SK-N-SH treated with all-trans-retinoic acid at 6 μM for 48 hours (cell line): ENCODE data around the gene FSIP1.

ENCODE experiments used
- ATAC-seq: fragments of 200-7000 bp; cut with Tn5 transposase; 3 replicates; pipeline ENCODE4 v1.9.1; 2020; ENCODE audit warnings: mild to moderate bottlenecking, moderate library complexity
- ARNTL ChIP-seq: fragments of 450-650 bp; formaldehyde crosslinking; IDR thresholded peaks from 2 replicates; pipeline ENCODE4 v1.5.0; 2020; ENCODE audit warnings: low read depth, mild to moderate bottlenecking, moderate library complexity, borderline replicate concordance
- BACH2 ChIP-seq: fragments of 250-450 bp; sonication (Bioruptor Pico); IDR thresholded peaks from 2 replicates; pipeline ENCODE4 v1.9.0; 2021; ENCODE audit warnings: mild to moderate bottlenecking, borderline replicate concordance
- CREB5 ChIP-seq: fragments of 250-450 bp; sonication (Bioruptor Pico); IDR thresholded peaks from 2 replicates; pipeline ENCODE4 v1.5.1; 2020; ENCODE audit warnings: low read depth, mild to moderate bottlenecking, moderate library complexity
- CSDC2 ChIP-seq: fragments of 250-450 bp; sonication (Bioruptor Pico); IDR thresholded peaks from 2 replicates; pipeline ENCODE4 v1.5.0; 2020; ENCODE audit warnings: mild to moderate bottlenecking, moderate library complexity
- CSRNP3 ChIP-seq: fragments of 250-450 bp; sonication (Bioruptor Pico); IDR thresholded peaks from 2 replicates; pipeline ENCODE4 v1.5.1; 2021; ENCODE audit warnings: mild to moderate bottlenecking, moderate library complexity
- ESRRG ChIP-seq: fragments of 250-450 bp; sonication (Bioruptor Pico); IDR thresholded peaks from 2 replicates; pipeline ENCODE4 v1.6.1; 2021; ENCODE audit warnings: mild to moderate bottlenecking
- ISL1 ChIP-seq: fragments of 250-450 bp; sonication (Bioruptor Pico); IDR thresholded peaks from 2 replicates; pipeline ENCODE4 v2.1.2; 2022; ENCODE audit warnings: mild to moderate bottlenecking, moderate library complexity
- OSR1 ChIP-seq: fragments of 250-450 bp; sonication (Bioruptor Pico); IDR thresholded peaks from 2 replicates; pipeline ENCODE4 v1.8.0; 2022; ENCODE audit warnings: moderate library complexity, mild to moderate bottlenecking, inconsistent platforms
- PATZ1 ChIP-seq: fragments of 250-450 bp; sonication (Bioruptor Pico); IDR thresholded peaks from 2 replicates; pipeline ENCODE4 v1.8.0; 2020; ENCODE audit warnings: mild to moderate bottlenecking, moderate library complexity, borderline replicate concordance
- POU6F1 ChIP-seq: fragments of 250-450 bp; sonication (Bioruptor Pico); IDR thresholded peaks from 2 replicates; pipeline ENCODE4 v1.8.0; 2021; ENCODE audit warnings: low read depth, mild to moderate bottlenecking, moderate library complexity, borderline replicate concordance
- RARB ChIP-seq: fragments of 250-450 bp; sonication (Bioruptor Pico); IDR thresholded peaks from 2 replicates; pipeline ENCODE4 v1.8.0; 2021; ENCODE audit warnings: mild to moderate bottlenecking, moderate library complexity
- SNAI2 ChIP-seq: fragments of 250-450 bp; sonication (Bioruptor Pico); IDR thresholded peaks from 2 replicates; pipeline ENCODE4 v1.5.0; 2020; ENCODE audit warnings: mild to moderate bottlenecking, moderate library complexity
- TCF4 ChIP-seq: fragments of 250-450 bp; sonication (Bioruptor Pico); IDR thresholded peaks from 2 replicates; pipeline ENCODE4 v1.8.0; 2021; ENCODE audit warnings: mild to moderate bottlenecking, moderate library complexity, borderline replicate concordance
- TSHZ2 ChIP-seq: fragments of 250-450 bp; sonication (Bioruptor Pico); IDR thresholded peaks from 2 replicates; pipeline ENCODE4 v1.5.0; 2020; ENCODE audit warnings: mild to moderate bottlenecking, moderate library complexity
- ZFP3 ChIP-seq: fragments of 250-450 bp; sonication (Bioruptor Pico); IDR thresholded peaks from 2 replicates; pipeline ENCODE4 v1.5.0; 2020; ENCODE audit warnings: mild to moderate bottlenecking, moderate library complexity
- ZFP30 ChIP-seq: fragments of 450-650 bp; formaldehyde crosslinking; IDR thresholded peaks from 2 replicates; pipeline ENCODE4 v1.5.0; 2022; ENCODE audit warnings: mild to moderate bottlenecking, moderate library complexity
- ZNF8 ChIP-seq: fragments of 450-650 bp; formaldehyde crosslinking; IDR thresholded peaks from 2 replicates; pipeline ENCODE4 v1.5.0; 2020; ENCODE audit warnings: mild to moderate bottlenecking, moderate library complexity

The FSIP1 gene

GRCh38 chr15:39581242-39581792, 201.3 kb downstream of the FSIP1 start:
- no peak; the same call in 2 of the 3 replicates for ATAC-seq
- TF ChIP-seq CSRNP3 (CRISPR knock-in tag) (no peak), BACH2 (no peak), POU6F1 (CRISPR knock-in tag) (no peak), ESRRG (CRISPR knock-in tag) (no peak), OSR1 (CRISPR knock-in tag) (no peak), SNAI2 (CRISPR knock-in tag) (no peak), ZNF8 (CRISPR knock-in tag) (no peak), TSHZ2 (CRISPR knock-in tag) (no peak), ZFP30 (no peak), CREB5 (CRISPR knock-in tag) (no peak), TCF4 (CRISPR knock-in tag) (no peak), ARNTL (CRISPR knock-in tag) (no peak)

- no peak for TF ChIP-seq TCF4 (CRISPR knock-in tag)
- peak; percentile 16; the same call in 1 of the 2 replicates for TF ChIP-seq PATZ1
- TF ChIP-seq RARB, result no peak
- no peak for TF ChIP-seq SNAI2 (CRISPR knock-in tag)
- no peak for TF ChIP-seq ESRRG (CRISPR knock-in tag)
- TF ChIP-seq OSR1 (CRISPR knock-in tag), result no peak
- TF ChIP-seq ZFP3, result no peak
- ATAC-seq, result peak; percentile 85
These were observed 202.0 kb downstream of the FSIP1 start, which contains the start of gene THBS1 for GRCh38 chr15:39580485-39581241. TSS of gene THBS1 (plus strand) at chr15:39581079. CDS start at chr15:39581858, 779 bp downstream.

- TF ChIP-seq CSRNP3 (CRISPR knock-in tag), result no peak
- TF ChIP-seq POU6F1 (CRISPR knock-in tag), result no peak
- no peak for TF ChIP-seq ZNF8 (CRISPR knock-in tag)
- no peak for TF ChIP-seq ARNTL (CRISPR knock-in tag)
- TF ChIP-seq ISL1, result no peak
- no peak for TF ChIP-seq ZFP3
- no peak for TF ChIP-seq BACH2
- TF ChIP-seq SNAI2 (CRISPR knock-in tag), result no peak
- no peak for TF ChIP-seq CSDC2 (CRISPR knock-in tag)
- TF ChIP-seq PATZ1, result no peak
- TF ChIP-seq RARB, result no peak
- peak; percentile 80 for ATAC-seq
These were observed 202.5 kb downstream of the FSIP1 start for GRCh38 chr15:39580117-39580484.
